IMR-90 (cell line): ENCODE results near the gene SNAP25. TPM values are rescaled to one million over a fixed set of nuclear protein-coding genes. Genes with fewer than 3 reads are reported as not detected.

Experiments
- ATAC-seq: fragments of 200-7000 bp; cut with Tn5 transposase; 2 replicates; pipeline ENCODE4 v1.9.1; 2020; ENCODE audit warnings: low read depth, mild to moderate bottlenecking, moderate library complexity
- BruUV-seq: library from RNA; stranded (reverse); fragments of 400-500 nt; replicated peaks from 2 replicates; lab custom pipeline; 2021; lab: Mats Ljungman, UMichigan
- CTCF ChIA-PET: fragments of 300-600 bp; formaldehyde crosslinking; extraction: SDS; loops from one replicate; lab custom pipeline; 2021; ENCODE audit warnings: antibody characterized with exemption; lab: Yijun Ruan, JAX
- POLR2A ChIA-PET: fragments of 300-600 bp; sonication (Branson Sonifier 250); formaldehyde crosslinking; loops from one replicate; lab custom pipeline; 2022; ENCODE audit warnings: antibody characterized with exemption; ENCODE audit not compliant: unreplicated experiment; lab: Charles Lee
- DNase-seq: peaks from one replicate; pipeline ENCODE4 v3.0.0; 2013
- H2AFZ ChIP-seq: replicated peaks from 2 replicates; pipeline ENCODE3; 2013; ENCODE audit warnings: low read length, mild to moderate bottlenecking; ENCODE audit not compliant: poor library complexity
- H2AK5ac ChIP-seq: 2 replicates; pipeline ENCODE4 v1.6.1; 2013; ENCODE audit warnings: low read depth, low read length, inconsistent platforms
- H2AK9ac ChIP-seq: replicated peaks from 2 replicates; pipeline ENCODE3; 2013; ENCODE audit warnings: mild to moderate bottlenecking, low read depth, low read length, moderate library complexity; ENCODE audit not compliant: poor library complexity
- H2BK120ac ChIP-seq: 2 replicates; pipeline ENCODE4 v1.6.1; 2013; ENCODE audit warnings: low read depth, low read length, inconsistent platforms
- H2BK15ac ChIP-seq: 3 replicates; pipeline ENCODE4 v1.6.1; 2013; ENCODE audit warnings: low read depth, low read length, inconsistent platforms
- H2BK20ac ChIP-seq: 2 replicates; pipeline ENCODE4 v1.6.1; 2013; ENCODE audit warnings: low read depth, mild to moderate bottlenecking, inconsistent platforms, low read length, moderate library complexity
- H2BK5ac ChIP-seq: 2 replicates; pipeline ENCODE4 v1.6.1; 2013; ENCODE audit warnings: mild to moderate bottlenecking, low read depth, low read length, inconsistent platforms; ENCODE audit not compliant: poor library complexity, severe bottlenecking
- H3K14ac ChIP-seq: replicated peaks from 2 replicates; pipeline ENCODE4 v1.6.1; 2013; ENCODE audit warnings: low read depth, low read length, inconsistent platforms
- H3K18ac ChIP-seq: 2 replicates; pipeline ENCODE4 v1.6.1; 2013; ENCODE audit warnings: low read depth, low read length, control low read depth
- H3K23ac ChIP-seq: 2 replicates; pipeline ENCODE4 v1.6.1; 2013; ENCODE audit warnings: low read depth, low read length, inconsistent platforms
- H3K27ac ChIP-seq: 2 replicates; pipeline ENCODE4 v1.5.1; 2013; ENCODE audit warnings: mild to moderate bottlenecking, control low read depth, low read length; ENCODE audit not compliant: insufficient read depth
- H3K27me3 ChIP-seq: 2 replicates; pipeline ENCODE4 v1.6.1; 2013; ENCODE audit warnings: low read length; ENCODE audit not compliant: control insufficient read depth, insufficient read depth
- H3K36me3 ChIP-seq: 2 replicates; pipeline ENCODE4 v1.6.1; 2013; ENCODE audit warnings: low read length, mixed read lengths; ENCODE audit not compliant: control insufficient read depth, insufficient read depth
- H3K4ac ChIP-seq: 2 replicates; pipeline ENCODE4 v1.6.1; 2013; ENCODE audit warnings: low read depth, low read length, inconsistent platforms
- H3K4me1 ChIP-seq: 2 replicates; pipeline ENCODE4 v1.6.1; 2013; ENCODE audit warnings: low read length, mixed read lengths; ENCODE audit not compliant: control insufficient read depth, insufficient read depth
- H3K4me2 ChIP-seq: 2 replicates; pipeline ENCODE4 v1.6.1; 2013; ENCODE audit warnings: low read depth, mild to moderate bottlenecking, control low read depth, low read length, moderate library complexity
- H3K4me3 ChIP-seq: 2 replicates; pipeline ENCODE4 v1.5.1; 2013; ENCODE audit warnings: low read depth, mild to moderate bottlenecking, control low read depth, low read length, moderate library complexity; ENCODE audit not compliant: insufficient read depth
- H3K56ac ChIP-seq: 2 replicates; pipeline ENCODE4 v1.6.1; 2013; ENCODE audit warnings: low read length, inconsistent platforms; ENCODE audit not compliant: insufficient read depth; ENCODE audit errors: extremely low read depth
- H3K79me1 ChIP-seq, 2 experiments: 2 replicates each; pipeline ENCODE4 v1.6.1; 2013; ENCODE audit warnings: low read length in 2 of 2, inconsistent platforms in 1 of 2, low read depth in 1 of 2
- H3K9ac ChIP-seq: 2 replicates; pipeline ENCODE4 v1.6.1; 2013; ENCODE audit warnings: low read depth, low read length, control low read depth
- H3K9me1 ChIP-seq: 2 replicates; pipeline ENCODE4 v1.6.1; 2013; ENCODE audit warnings: low read length, inconsistent platforms; ENCODE audit not compliant: insufficient read depth
- H3K9me3 ChIP-seq: 2 replicates; pipeline ENCODE4 v1.6.1; 2013; ENCODE audit warnings: low read length; ENCODE audit not compliant: control insufficient read depth, insufficient read depth
- H4K20me1 ChIP-seq: 2 replicates; pipeline ENCODE4 v1.6.1; 2013; ENCODE audit warnings: low read length, inconsistent platforms; ENCODE audit not compliant: insufficient read depth
- H4K5ac ChIP-seq: 2 replicates; pipeline ENCODE4 v1.6.1; 2013; ENCODE audit warnings: mild to moderate bottlenecking, low read depth, low read length, control low read depth
- H4K8ac ChIP-seq, 2 experiments: 2 replicates each; pipeline ENCODE4 v1.6.1; 2013; ENCODE audit warnings: low read depth in 2 of 2, low read length in 2 of 2, control low read depth in 1 of 2, inconsistent platforms in 1 of 2
- H4K91ac ChIP-seq: 2 replicates; pipeline ENCODE4 v1.6.1; 2013; ENCODE audit warnings: low read depth, low read length, inconsistent platforms; ENCODE audit not compliant: insufficient read depth
- BHLHE40 ChIP-seq: fragments of 150-350 bp; IDR thresholded peaks from 2 replicates; pipeline ENCODE4 v1.6.1; 2016; ENCODE audit warnings: mild to moderate bottlenecking, low read depth, low read length
- CEBPB ChIP-seq: IDR thresholded peaks from 2 replicates; pipeline ENCODE4 v1.6.1; 2012; ENCODE audit warnings: low read depth, low read length, improper control_type of control experiment
- CHD1 ChIP-seq: IDR thresholded peaks from 2 replicates; pipeline ENCODE4 v1.6.1; 2012; ENCODE audit warnings: low read depth, low read length, improper control_type of control experiment
- CTCF ChIP-seq: conservative IDR thresholded peaks from 2 replicates; pipeline ENCODE4 v1.5.1; 2012; ENCODE audit warnings: mild to moderate bottlenecking, low read depth, low read length, improper control_type of control experiment
- ELK1 ChIP-seq: fragments of 150-350 bp; IDR thresholded peaks from 2 replicates; pipeline ENCODE4 v1.6.1; 2016; ENCODE audit warnings: low read depth, mild to moderate bottlenecking, low read length, moderate library complexity, borderline replicate concordance
- FOS ChIP-seq: fragments of 150-350 bp; IDR thresholded peaks from 2 replicates; pipeline ENCODE4 v1.6.1; 2016; ENCODE audit warnings: low read depth, low read length
- MAFK ChIP-seq: IDR thresholded peaks from 2 replicates; pipeline ENCODE4 v1.6.1; 2012; ENCODE audit warnings: low read depth, low read length, improper control_type of control experiment
- MAZ ChIP-seq: IDR thresholded peaks from 2 replicates; pipeline ENCODE4 v1.6.1; 2012; ENCODE audit warnings: low read depth, mild to moderate bottlenecking, low read length, improper control_type of control experiment, moderate library complexity, borderline replicate concordance
- MXI1 ChIP-seq: IDR thresholded peaks from 2 replicates; pipeline ENCODE4 v1.6.1; 2012; ENCODE audit warnings: low read depth, mild to moderate bottlenecking, low read length, moderate library complexity, borderline replicate concordance
- NFE2L2 ChIP-seq: fragments of 150-350 bp; IDR thresholded peaks from 2 replicates; pipeline ENCODE4 v1.6.1; 2016; ENCODE audit warnings: low read depth, mild to moderate bottlenecking, low read length
- POLR2A ChIP-seq: IDR thresholded peaks from 2 replicates; pipeline ENCODE4 v1.6.1; 2012; ENCODE audit warnings: mild to moderate bottlenecking, low read depth, low read length
- RAD21 ChIP-seq: IDR thresholded peaks from 2 replicates; pipeline ENCODE4 v1.6.1; 2012; ENCODE audit warnings: low read length, improper control_type of control experiment
- RCOR1 ChIP-seq: IDR thresholded peaks from 2 replicates; pipeline ENCODE4 v1.6.1; 2012; ENCODE audit warnings: mild to moderate bottlenecking, low read length, improper control_type of control experiment; ENCODE audit not compliant: insufficient replicate concordance
- RFX5 ChIP-seq: IDR thresholded peaks from 2 replicates; pipeline ENCODE4 v1.8.0; 2012; ENCODE audit warnings: low read depth, mild to moderate bottlenecking, low read length, moderate library complexity
- SMC3 ChIP-seq: fragments of 150-350 bp; IDR thresholded peaks from 2 replicates; pipeline ENCODE4 v1.6.1; 2016; ENCODE audit warnings: low read depth, mild to moderate bottlenecking, antibody characterized with exemption, low read length, moderate library complexity
- USF2 ChIP-seq: fragments of 150-350 bp; IDR thresholded peaks from 2 replicates; pipeline ENCODE4 v1.6.1; 2017; ENCODE audit warnings: mild to moderate bottlenecking, antibody characterized with exemption, low read length, low read depth
- WGBS, 2 experiments: methylation state at CpG; one replicate each; pipeline versions ENCODE4 v1.1.5 to v1.1.7; 2013; ENCODE audit warnings: missing lambda C conversion rate in 2 of 2; ENCODE audit not compliant: insufficient read length in 1 of 2; ENCODE audit errors: extremely low coverage in 2 of 2; 5-methylcytosine and 5-hydroxymethylcytosine counted together
- dilution Hi-C: fragments of 300-500 bp; cut with HindIII; formaldehyde crosslinking; loops from one replicate; pipeline ENCODE4 v1.14.3; 2018; ENCODE audit warnings: low sequenced_read_pairs; ENCODE audit not compliant: unreplicated experiment
- in situ Hi-C: fragments of 300-500 bp; cut with MboI; formaldehyde crosslinking; loops from 3 replicates; pipeline ENCODE4 v1.14.3; 2019; ENCODE audit warnings: low sequenced_read_pairs, inconsistent platforms, mixed read lengths
- intact Hi-C: fragments of 100-400 bp; cut with micrococcal nuclease; formaldehyde crosslinking; loops from 2 replicates; pipeline ENCODE4 v1.10.0; 2022
- polyA plus RNA-seq, 3 experiments: library from polyadenylated mRNA; depleted of rRNA; stranded (reverse); fragments of >200 nt; gene quantifications; 2 replicates each; pipeline ENCODE4 v1.2.3, GENCODE V29; 2012; ENCODE audit warnings: low replicate concordance in 1 of 3
- total RNA-seq: library from RNA; depleted of rRNA; stranded (reverse); fragments of >200 nt; gene quantifications from 2 replicates; pipeline ENCODE4 v1.2.3, GENCODE V29; 2012

SNAP25 gene
- total and polyA plus RNA-seq, 2 of the 4 experiments (the other 2 are of a cell fraction), result 1.1 to 2.8 TPM

DNA sequence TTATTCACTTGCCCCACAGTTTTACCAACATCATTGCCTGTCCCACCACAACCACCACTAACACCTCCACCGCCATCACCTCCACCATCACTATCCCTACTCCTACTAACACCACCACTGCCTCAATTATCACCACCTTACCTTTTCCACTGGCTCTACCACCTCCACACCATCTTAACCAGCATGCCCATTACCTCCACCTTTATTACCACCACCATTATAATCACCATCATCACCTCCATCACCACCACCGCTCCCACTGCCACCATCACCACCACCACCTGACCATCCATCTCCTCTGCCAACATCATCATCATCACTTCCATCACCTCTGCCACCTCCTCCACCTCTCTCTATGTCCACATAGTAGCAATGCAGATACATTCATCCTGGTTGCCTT lies 90.0 kb downstream of the SNAP25 start:
- 0 out of 2 replicates have a peak overlapping the region, but pooled peaks have one; percentile 6 for H3K9ac ChIP-seq

More for the DNA sequence above, 90.0 kb downstream of the SNAP25 start:
- Histone ChIP-seq H3K9me1 (peaks cover 15% of the 10 kb centered on the region), H2AK9ac (no peak overlapping the region), H3K23ac (peak overlapping the region; percentile 14), H2BK5ac (peak overlapping the region; percentile 77), H4K91ac (peak overlapping the region; percentile 78), H2AFZ (no peak overlapping the region), H4K8ac (peak overlapping the region; percentile 82 to 86), H3K4ac (peak overlapping the region; percentile 98), H3K4me1 (peaks cover 33% of the 10 kb centered on the region), H4K5ac (peak overlapping the region; percentile 97), H3K4me3 (no peak overlapping the region), H2BK120ac (peak overlapping the region; percentile 77), H3K27ac (peak overlapping the region; percentile 96), H3K18ac (peak overlapping the region; percentile 99), H3K79me1 (no peaks in the 10 kb centered on the region), H2BK15ac (peak overlapping the region; percentile 99), H3K14ac (peak overlapping the region; percentile 30), H3K9me3 (no peaks in the 10 kb centered on the region), H3K27me3 (no peaks in the 10 kb centered on the region), H4K20me1 (no peaks in the 10 kb centered on the region), H3K56ac (no peak overlapping the region), H3K4me2 (peak overlapping the region; percentile 8; the same call in 1 of the 2 replicates), H2AK5ac (peak overlapping the region; percentile 99), H3K36me3 (no peaks in the 10 kb centered on the region; the same call in 1 of the 2 replicates), H2BK20ac (peak overlapping the region; percentile 81)
- intact Hi-C loops (loop anchor here (5.0 kb wide), 1 partner anchor 91 kb away; the partner anchor contains the start of gene SNAP25), in situ Hi-C loops (no loop called here), dilution Hi-C loops (no loop called here)
- ChIA-PET POLR2A (no interaction called here), CTCF (no interaction called here)
- no TSS peak for BruUV-seq
- TF ChIP-seq NFE2L2 (no peak), MAFK (no peak), SMC3 (no peak), MAZ (no peak), FOS (no peak), BHLHE40 (no peak), USF2 (no peak), MXI1 (no peak), RFX5 (no peak), RAD21 (no peak), CTCF (no peak), POLR2A (no peak), ELK1 (no peak), CHD1 (no peak), CEBPB (no peak), RCOR1 (no peak)
- ATAC-seq (no peak), DNase-seq (no peak)
- 64% methylated on average over 2 of the region's 2 CpGs; no CpG with 5 or more reads in 1 of the 2 experiments for WGBS, 2 experiments
